Activated CD4-positive, alpha-beta T cell treated with anti-CD3 and anti-CD28 coated beads, Interleukin-2, Interleukin-6, amounts not matched to agents 100 ng/mL and 50 ng/mL, durations not matched to agents 16 hours and 8 hours (primary cell): Measurements from ENCODE around the gene CAMKK1.
A peak's percentile ranks its signal among the peaks of the same experiment; 100 is the strongest.

Experiments
- DNase-seq: peaks from one replicate; pipeline ENCODE4 v3.0.0-alpha.2; 2020

Gene CAMKK1

DNA sequence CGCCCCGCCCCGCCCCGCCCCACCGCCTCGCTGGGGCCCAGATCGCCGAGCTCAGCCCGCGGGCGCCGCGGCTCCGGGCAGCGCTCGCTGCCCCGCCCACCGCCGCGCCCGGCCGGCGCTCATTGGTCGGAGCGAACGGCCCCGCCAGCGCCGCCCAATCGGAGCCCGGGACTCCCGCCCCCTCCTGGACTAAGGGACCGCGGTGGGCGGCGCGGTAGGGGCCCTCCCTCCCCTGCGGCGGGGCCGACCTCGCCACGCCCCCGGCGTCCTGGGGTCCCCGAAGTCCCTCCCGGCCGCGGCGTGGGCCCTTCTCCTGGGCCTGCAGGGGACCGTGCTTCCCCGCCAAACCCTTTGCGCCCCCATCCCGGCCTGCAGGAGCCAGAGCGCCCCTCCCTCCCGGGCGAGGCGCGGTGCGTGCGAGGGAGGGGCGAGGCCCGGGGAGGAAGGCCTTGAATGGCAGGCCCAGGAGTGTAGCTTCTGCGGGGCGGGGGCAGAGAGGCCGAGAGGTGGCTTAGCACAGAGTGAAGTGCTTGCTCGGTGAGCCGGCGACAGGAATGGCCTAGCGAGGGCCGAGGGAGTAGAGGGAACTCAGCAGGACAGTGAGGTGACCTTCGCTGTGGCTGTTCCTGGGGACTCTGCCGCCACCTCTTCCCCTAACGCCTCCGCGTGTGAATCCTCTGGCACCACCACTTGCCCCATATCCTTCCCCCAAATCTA is at the start of gene CAMKK1:
Gene CAMKK1, minus strand, starts transcription at position 51 of the 717 bp plus-strand sequence. CDS start 7,366 bp downstream, outside the sequence.
- peak; percentile 94 for DNase-seq

- no peak for DNase-seq
Observed at GRCh38 chr17:3940965-3941698, 48.3 kb upstream of the CAMKK1 start.

DNA sequence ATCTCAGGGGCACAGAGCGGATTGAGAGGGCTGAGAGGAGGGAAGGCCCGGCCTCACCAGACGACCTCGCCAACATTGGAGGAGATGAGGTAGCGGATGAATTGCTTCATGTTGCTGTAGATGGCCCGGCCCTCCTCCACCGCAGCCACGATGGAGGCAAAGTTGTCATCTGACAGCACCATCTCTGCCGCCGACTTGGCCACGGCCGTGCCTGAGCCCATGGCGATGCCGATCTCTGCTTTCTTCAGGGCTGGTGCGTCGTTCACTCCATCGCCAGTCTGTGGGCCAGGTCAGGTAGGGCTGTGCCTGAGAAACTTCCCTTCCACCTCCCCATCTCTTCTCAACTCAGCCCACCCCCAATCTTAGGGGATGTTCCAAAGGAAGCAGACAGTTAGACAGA is 44.5 kb upstream of the CAMKK1 start:
- DNase-seq: no peak

GRCh38 chr17:3935825-3936355 is 43.0 kb upstream of the CAMKK1 start:
- DNase-seq: no peak

- DNase-seq: peak; percentile 30
Observed at GRCh38 chr17:3935140-3935542, 42.3 kb upstream of the CAMKK1 start.

DNA sequence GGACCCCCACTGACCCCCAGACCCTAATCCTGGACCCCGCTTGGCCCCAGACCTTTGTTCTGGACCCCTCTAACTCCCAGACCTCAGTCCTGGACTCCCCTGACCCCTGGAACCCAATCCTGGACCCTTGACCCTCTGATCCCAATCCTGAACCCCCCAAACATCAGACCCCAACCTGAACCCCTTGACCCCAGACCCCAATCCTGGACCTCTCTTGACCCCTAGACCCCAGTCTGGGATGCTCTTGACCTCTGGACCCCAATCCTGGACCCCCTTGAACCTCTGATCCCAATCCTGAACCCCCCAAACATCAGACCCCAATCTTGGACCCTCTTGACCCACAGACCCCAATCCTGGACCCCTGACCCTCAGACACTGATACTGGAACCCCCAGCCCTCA is 36.9 kb upstream of the CAMKK1 start:
- DNase-seq: no peak

DNA sequence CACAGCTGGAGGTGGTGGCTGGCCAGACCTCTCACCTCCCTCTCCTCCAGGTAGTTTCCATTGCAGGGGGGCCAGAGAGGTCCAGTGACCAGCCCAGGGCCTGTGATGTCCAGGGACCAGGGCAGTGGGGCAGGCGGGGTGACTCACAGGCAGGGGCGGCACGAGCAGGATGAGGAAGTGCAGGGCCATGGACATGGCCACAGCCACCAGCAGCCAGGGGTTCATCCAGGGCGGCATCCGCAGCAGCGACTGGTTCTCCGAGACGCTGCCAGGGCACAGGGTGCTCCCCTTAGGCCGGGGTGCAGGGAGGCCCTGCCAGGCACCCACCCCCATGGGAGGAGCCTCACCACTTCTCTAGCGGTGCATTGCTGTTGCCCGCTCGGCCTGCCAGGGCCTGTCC is 36.3 kb upstream of the CAMKK1 start:
- no peak for DNase-seq

GRCh38 chr17:3928406-3928805 is 35.6 kb upstream of the CAMKK1 start:
- no peak for DNase-seq

DNA sequence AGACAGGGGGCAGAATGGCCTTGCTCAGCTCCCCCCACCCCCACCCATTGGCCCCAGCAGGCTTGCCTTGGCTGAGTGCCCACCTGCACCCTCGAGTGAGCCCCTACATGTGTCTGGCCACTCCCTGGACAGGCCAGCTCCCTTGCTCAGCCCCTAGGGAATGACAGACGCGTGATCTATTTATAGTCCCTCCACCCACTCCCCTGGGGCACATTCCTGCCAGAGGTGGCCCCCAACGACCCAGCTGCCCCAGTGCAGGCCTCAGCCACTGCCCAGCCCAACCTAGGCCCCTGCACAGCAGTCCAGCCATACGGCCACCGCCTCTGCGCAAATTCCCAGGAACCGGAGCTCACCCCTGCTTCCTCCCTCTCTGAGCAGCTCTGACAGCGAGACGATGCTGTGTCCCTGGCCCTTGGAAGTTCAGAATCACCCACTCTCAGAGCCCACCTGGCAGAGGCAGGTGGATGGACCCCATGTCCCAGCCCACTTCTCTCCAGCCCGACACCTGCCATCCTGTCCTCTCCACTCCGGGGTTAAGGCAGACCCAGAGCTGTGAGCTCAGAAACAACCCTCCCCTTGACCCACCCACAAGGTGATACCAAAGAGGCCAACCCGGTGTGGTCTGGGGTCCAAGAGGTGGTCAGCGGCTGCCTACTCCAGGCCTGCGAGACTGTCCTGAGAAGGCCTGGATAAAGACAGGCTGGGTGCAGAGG is 34.9 kb upstream of the CAMKK1 start:
- DNase-seq: no peak

DNA sequence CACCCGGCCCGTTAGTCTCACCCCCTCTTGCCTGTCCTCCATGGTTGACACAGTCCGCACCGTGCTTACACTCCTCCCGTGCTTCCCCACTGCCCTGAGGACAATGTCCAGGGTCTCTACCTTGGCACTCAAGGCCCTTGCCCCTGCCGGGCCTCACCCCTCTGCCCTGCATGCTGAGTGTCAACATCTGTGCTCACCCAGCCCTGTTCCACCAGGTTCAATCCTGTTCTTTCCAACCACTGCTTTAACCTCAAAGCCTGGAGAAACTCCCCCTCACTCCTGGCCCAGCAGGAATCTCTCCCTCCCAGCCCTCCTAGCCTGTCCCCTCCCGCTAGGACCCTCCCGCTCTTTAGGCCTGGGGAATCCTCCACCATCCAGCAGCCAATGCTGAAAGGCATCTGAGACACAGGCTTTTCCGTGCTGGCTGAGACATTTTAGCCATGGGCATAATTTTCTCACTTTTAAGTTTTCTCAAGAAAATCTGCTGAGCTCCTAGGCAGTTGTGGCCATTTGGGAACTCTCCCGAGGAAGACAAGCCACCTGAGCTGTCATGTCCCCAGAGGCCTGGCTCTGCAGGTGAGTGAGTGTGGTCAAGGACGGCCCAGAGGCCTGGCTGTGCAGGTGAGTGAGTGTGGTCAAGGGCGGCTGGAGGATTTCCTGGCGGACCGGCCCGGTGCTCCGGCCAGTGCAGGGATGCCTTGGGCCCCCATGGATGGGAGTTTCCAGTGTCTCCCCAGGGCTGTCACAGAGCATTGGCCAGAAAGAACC is 34.2 kb upstream of the CAMKK1 start:
- no peak for DNase-seq

DNA sequence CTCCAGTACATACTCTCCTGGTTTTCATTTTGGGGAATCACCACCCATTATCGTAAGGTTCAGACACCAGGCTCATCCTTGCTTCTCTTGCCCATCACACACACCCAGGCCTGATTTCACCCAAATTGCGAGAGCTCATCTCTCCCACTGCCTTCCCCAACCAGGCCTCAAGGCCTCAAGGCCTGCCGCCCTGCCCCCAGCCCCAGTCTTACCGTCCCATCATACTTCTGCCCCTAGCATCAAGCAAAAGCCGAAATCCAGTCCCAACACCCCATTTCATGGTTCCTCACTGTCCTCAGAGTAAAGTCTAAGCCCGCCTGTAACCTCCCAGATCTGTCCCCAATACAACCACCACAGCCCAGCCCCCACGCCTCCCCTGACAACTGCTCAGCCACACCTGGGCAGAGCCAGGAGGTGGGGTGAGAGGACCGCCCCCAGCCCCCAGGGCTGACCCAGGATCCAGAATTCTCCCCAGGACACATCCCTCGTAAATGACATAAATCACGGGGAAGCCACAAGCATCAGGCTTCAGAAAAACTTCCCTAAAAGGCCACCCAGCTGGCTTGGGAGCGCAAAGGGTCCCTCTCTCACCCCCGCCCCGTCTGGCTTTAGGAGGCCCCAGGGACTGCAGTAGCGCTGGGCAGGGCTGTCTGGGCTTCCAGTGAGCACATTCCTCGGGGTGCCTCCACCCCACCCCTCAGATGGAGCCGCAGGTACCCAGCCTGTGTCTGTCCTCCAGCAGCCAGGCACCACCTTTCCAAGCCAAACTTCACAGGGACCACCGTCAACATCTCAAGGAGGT is 33.0 kb upstream of the CAMKK1 start:
- no peak for DNase-seq

DNA sequence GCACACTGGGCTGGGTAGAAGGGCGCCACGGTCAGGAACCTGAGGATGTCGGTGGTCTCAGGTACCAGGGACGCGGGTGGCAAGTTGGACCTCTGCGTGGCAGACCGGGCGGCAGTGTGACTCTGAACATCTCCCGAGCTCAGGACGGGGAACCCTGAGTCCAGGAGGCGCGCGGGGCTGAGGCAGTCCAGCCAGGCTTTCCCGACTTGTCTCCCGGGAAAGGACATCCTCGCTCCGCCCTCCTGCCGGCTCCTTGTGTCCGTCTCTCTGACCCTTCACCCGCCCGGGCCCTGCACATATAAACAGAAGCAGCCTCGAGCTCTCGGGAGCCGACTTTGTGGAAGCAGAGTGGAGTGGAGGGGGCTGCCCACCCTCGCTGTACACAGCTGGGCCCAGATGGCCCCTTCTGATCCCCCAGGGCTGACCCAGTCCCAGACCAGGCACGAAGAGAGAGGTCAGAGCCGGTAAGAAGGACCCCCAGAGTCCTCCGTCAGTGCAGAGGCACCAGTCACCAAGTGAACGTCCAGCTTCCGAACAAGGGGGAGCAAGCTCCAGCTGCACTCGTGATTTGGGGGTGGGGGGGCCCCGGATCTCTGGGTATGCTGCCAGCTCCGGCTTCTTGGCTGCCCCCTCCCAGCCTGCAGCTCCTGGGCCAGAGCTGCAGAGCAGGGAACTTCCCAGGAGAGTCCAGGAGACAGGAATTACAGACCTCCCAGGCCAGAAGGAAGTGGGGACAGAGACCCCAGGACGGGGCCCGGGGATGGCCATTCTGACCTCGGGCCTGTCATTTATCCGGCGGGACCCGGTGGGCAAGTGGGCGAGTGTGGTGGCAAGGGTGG is 31.9 kb upstream of the CAMKK1 start:
- no peak for DNase-seq

DNA sequence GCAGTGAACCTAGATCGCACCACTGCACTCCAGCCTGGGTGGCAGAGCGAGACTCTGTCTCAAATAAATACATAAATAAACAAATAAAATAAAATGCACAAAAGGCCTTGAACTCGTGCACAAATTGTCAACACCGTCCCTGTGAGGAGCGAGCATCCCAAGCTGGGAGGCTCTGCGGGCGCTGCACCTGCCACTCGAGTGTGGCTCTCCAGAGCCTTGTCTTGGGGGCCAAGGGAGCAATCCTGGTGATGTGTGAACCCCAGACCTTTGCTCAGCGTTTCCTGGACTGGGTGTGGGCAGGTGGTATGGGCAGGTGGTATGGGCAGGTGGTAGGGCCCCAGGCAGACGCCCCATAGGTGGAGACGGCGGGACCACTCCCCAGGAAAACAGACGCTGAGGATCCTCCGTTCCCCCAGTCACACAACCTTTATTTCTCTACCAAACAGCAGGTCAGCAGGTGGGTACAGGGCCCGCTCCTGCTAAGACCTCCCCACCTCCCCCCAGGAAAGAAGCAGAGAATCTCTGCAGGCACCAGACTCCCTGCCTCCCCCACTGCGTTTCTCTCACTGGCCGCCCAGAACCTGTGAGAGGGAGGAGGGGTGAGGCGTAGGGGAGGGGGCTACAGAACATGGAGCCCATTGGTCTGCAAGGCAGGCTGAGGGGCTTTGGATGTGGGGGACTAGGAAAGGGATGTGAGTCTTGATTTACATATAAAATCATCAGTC is 30.8 kb upstream of the CAMKK1 start:
- DNase-seq: no peak

GRCh38 chr17:3922765-3923164 is 29.9 kb upstream of the CAMKK1 start:
- DNase-seq: no peak

DNA sequence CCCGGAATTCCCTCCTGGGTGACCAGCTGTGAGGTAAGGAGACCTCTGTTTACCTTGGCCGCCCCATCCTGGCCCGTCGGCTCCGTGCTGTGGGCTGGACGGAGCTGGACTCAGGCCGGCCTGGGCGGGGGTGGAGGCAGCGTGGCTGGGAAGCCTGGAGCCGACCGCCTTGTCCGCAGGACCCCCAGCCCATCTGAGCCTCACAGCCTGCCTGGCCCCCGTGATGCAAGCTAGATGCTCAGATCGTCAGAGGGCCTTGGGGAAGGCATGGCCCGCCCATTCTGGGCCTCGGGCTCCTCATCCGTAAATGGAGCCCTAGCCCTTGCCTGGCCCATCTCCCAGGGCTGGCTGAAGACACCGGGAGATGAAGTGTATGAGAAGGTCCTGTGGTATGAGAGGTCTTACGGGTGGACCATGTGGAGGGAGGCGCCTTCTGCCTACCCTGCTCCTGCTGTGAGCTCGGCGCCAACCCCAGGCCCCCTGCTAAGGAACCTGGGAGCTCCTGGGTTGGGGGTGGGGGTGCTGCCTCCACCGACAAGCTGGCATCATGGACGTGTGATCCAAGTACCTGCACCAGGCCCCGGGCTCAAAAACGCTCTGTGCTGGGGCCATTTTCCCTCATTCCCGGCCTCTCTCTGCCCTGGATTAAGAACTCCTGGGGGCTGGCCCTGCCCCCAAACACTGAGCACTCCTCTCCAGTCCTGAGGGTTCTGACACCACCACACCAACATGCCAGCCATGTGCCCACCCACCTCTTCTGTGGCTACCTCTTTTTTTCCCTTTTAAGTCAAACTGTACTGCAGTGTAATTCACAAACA is 28.9 kb upstream of the CAMKK1 start:
- DNase-seq: no peak

DNA sequence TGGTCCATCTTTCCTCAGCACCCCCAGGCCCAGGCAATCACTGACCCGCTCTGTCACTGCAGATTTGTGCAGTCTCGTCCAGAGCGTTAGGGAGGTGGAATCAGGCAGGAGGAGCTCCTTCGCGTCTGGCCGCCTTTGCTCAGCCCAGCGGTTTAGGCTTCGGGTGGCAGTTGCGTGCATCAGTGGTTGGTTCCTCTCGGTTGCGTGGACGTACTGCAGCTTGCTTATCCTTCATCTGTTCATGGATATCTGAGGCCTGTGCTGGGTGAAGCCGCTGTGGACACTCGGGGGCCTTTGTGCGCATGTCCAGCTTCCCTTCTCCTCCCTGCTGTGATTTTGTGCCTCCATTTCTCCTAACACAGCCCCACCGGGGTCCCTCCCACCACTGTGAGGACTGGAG is 28.2 kb upstream of the CAMKK1 start:
- no peak for DNase-seq

- DNase-seq: no peak
Observed at GRCh38 chr17:3919123-3919624, 26.3 kb upstream of the CAMKK1 start.

DNA sequence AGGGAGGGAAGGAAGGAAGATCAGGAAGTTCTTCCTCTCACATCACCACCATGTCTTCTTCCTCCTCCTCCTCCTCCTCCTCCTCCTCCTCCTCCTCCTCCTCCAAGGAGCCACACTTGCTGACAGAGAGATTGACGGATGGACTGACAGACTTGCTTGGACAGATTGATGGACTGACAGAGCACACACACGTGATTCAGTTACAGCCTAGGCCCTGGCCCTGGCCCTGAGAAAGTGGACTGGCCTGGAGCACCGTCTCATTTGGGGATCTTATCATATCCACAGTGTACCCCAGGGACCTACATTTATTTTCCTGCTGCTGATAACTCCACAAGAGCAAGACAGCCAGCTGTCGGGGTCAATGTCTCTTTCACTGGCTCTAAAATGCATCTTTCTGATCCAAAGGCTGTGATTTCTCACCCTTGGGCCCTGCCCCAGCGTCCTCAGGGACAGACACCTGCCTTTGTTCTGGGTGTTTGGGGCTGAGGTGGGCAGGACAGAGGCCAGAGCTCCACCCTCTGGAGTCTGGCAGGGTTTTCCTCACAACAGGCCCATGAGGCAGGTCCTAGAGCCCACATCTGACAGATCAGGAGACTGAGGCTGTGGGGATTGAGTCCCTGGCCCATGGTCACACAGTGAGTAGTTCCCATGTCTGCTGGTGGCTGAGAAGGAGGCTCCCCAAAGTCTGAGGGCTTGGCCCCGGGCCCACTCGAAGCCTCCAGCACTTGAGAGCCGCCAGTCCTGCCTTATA is 25.7 kb upstream of the CAMKK1 start:
- no peak for DNase-seq
